Fibroblast of mammary gland (primary cell): ENCODE results near the gene PEX11B.

Experiments used
- DNase-seq: peaks from one replicate; pipeline ENCODE4 v3.0.0-alpha.2; 2010; ENCODE audit warnings: low read depth
- H3K4me3 ChIP-seq: 2 replicates; pipeline ENCODE4 v1.5.1; 2011; ENCODE audit warnings: low read depth, mild to moderate bottlenecking, low read length, moderate library complexity; ENCODE audit not compliant: control insufficient read depth
- TF ChIP-seq, protein P1 (sequence below): conservative IDR thresholded peaks from 2 replicates; pipeline ENCODE4 v1.5.1; 2011; ENCODE audit warnings: low read depth, low read length, inconsistent platforms; ENCODE audit not compliant: control insufficient read depth, insufficient read depth

The PEX11B gene

DNA sequence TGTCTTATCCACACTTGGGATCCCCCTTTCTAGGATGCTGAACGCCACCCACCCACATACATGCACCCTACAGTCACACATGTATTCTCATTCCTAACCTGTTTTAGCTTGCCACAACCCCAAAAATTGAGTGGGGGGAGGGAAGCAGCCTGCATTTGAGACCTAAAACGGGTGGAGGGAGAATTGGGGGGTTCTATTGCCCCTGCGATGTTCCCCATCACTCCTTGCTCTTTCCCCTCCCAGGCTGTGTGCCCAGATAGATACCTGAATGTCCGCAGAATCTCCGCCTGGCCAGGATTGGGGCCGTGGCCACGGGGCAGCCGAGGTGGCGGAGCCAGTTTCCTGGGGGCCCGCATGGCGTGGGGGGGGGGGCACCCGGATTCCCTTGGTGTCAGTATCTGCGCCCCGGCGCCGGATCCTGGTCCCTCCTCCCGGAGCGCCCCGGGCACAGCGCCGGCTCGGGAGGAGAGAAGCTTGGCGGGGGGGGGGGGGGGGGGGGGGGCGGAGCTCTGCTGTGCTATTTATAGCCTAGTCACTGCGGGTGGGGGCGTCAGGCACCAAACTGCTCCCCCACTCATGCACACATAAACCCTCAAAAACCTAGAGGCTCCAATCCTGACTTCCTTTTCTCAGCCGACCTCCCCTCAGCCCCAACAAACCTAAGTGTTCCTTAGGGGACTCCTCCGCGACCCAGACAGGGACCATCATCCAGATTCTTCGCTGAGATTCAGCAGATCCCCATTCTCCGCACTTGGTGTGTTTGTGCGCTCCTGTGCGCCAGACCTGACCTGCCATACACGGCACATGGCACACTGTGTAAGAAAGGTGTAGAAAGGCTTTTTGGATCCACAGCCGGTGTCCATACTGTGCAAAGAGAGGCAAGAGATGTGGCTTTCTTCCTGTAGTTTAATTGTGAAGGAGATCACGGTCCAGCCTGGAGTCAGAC, 43.9 kb upstream of the PEX11B start:
- H3K4me3 ChIP-seq: peak overlapping the region; percentile 85
- TF ChIP-seq, protein P1, sequence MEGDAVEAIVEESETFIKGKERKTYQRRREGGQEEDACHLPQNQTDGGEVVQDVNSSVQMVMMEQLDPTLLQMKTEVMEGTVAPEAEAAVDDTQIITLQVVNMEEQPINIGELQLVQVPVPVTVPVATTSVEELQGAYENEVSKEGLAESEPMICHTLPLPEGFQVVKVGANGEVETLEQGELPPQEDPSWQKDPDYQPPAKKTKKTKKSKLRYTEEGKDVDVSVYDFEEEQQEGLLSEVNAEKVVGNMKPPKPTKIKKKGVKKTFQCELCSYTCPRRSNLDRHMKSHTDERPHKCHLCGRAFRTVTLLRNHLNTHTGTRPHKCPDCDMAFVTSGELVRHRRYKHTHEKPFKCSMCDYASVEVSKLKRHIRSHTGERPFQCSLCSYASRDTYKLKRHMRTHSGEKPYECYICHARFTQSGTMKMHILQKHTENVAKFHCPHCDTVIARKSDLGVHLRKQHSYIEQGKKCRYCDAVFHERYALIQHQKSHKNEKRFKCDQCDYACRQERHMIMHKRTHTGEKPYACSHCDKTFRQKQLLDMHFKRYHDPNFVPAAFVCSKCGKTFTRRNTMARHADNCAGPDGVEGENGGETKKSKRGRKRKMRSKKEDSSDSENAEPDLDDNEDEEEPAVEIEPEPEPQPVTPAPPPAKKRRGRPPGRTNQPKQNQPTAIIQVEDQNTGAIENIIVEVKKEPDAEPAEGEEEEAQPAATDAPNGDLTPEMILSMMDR: no peak
- DNase-seq: no peak

DNA sequence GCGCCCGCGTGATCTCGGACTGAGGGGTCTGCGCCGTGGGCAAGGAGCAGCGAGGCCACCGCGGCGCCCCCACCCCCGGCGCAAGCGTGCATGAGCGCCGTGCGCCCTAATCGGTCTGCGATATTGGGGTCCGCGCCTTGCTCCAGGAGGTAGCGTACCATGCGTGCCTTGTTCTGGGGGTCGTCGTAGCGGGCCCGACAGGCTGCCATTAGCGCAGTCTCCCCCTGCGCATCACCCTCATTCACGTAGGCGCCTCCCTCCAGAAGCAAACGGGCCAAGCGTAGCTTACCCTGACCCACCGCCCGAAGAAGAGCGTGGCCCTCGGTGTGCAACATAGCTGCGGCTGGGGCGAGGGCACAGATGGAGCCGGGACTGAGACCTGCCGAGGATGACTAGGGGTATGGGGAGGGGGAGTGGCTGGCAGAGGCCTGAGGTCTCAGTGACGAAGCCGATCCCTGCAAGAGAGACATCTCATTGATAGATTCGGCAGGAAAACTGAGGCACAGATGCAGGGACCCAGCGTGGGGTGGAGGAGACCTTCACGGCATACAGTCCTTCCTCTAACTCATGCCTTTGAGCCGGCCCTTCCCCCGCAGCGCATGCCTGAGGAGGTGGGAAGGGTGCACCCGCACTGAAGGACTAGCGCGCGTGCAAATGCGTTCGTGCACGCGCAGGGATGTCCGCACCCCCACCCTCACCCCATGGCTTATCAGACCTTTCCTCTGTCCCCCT, 43.1 kb upstream of the PEX11B start:
- DNase-seq: no peak
- TF ChIP-seq, protein P1: no peak
- H3K4me3 ChIP-seq: peak overlapping the region; percentile 85

DNA sequence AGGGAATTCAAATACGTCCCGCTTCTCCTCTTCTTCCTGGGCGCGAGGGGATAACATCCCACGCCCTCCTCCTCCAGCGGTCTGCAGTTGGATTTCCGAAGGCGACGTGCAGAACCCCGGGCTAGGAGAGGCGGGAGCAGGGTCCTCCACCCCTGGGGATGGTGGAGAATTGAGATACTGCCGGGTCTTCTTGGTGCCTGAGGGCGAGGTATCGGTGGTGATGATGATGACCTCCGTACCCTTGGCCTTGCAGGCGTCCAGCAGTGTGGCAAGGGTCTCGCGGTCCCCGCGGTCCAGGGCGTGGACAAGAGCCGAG, 42.5 kb upstream of the PEX11B start:
- DNase-seq: no peak
- TF ChIP-seq, protein P1: no peak
- peak overlapping the region; percentile 85 for H3K4me3 ChIP-seq

DNA sequence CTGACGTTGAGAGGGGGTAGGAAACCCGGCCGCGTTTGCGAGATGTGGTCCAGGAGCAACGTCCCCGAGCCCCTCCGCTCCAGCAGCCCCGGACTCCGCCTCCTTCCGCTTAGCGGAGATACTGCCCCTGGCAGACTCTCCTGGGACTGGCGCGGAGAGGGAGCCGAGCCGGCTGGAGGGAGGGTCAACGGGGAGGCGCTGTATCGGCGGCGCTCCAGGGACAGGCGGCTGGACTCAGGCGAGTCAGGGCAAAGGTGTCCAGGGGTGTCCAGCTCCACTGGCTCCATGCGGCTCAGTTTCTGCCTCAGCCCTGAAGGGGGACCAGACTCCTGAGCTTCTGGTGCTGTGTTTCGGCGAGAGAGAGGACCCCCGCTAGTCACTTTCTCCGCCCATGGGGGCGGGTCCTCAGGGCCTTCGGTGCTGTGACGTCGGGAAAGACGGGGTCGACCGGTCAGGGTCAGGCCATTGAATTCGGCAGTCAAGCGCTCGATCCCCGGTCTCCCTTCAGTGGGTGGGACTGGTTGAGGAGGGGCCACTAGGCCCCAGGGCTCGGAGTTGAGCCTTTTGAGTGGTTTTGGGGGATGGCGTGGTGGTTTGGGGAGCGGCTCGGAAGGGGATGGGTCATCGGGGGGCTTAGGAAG, 42.1 kb upstream of the PEX11B start:
- DNase-seq: peak; percentile 66
- TF ChIP-seq, protein P1: no peak
- peak overlapping the region; percentile 85 for H3K4me3 ChIP-seq

DNA sequence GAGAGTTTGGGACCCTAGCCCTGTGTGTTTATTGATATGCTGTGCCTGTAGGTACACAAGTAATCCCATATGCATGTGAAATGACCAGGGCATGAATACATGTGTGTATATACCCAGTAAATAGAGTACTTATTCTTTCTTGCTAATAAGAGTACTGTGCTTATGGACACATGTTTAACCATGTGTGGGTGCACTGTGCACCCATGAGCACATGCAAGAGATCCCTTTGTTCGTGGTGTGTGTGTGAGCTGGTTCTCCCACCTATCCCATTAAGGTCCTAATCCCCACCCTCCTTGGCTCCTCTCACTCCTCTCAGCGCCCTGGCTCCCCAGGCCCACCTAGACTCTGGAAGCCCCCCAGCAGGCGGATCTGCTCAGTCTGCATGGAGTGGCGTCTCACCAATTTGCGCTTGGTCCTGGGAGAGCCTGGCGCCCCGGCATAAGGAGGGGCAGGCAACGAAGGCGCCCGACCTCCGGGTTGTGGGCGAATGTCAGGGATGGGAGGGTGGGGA, 41.5 kb upstream of the PEX11B start:
- TF ChIP-seq, protein P1: no peak
- no peak for DNase-seq
- H3K4me3 ChIP-seq: peak overlapping the region; percentile 85

DNA sequence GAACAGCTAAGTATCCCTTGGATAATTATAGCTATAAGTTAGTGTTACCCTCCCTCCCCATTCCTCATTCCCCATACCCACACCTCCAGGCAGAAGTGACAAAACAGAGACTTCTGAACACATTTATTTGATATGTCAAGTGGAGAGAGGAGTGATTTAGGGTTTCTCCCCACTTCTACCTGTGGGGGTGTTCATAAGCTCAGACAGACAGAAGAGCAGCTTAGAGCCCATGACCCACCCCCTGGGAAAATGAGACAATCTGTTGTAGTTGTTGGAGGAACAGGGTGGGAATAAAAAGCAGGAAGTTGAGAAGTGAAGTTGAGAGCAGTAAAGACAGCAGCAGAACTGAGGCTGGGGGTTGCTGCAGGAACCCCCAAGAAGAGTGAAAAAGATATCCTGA, 40.8 kb upstream of the PEX11B start:
- no peak overlapping the region for H3K4me3 ChIP-seq
- no peak for DNase-seq
- TF ChIP-seq, protein P1: no peak
